Ecto neural progenitor cell (in vitro differentiated cells): ENCODE measurements around the gene TAF5L.
"Not testable (repeated sequence)": the region's sequence is repeated elsewhere in the genome, so short reads cannot be mapped to it uniquely, and the experiment has no call there.

Experiments
- DNase-seq: peaks from one replicate; pipeline ENCODE4 v3.0.0-alpha.2; 2018; ENCODE audit warnings: low spot score

Gene TAF5L

GRCh38 chr1:229603371-229604005 lies 22.4 kb downstream of the TAF5L start:
- no peak for DNase-seq

GRCh38 chr1:229600229-229600628 lies 25.7 kb downstream of the TAF5L start:
- no peak for DNase-seq

GRCh38 chr1:229599218-229599954 lies 26.5 kb downstream of the TAF5L start:
- DNase-seq, result no peak

- no peak for DNase-seq
Measured at GRCh38 chr1:229597877-229598276, 28.0 kb downstream of the TAF5L start.

- no peak for DNase-seq
Measured at GRCh38 chr1:229596925-229597699, 28.8 kb downstream of the TAF5L start.

- DNase-seq, result not testable (repeated sequence)
Measured at GRCh38 chr1:229595876-229596275, 30.0 kb downstream of the TAF5L start.

GRCh38 chr1:229594227-229595008 lies 31.5 kb downstream of the TAF5L start:
- DNase-seq, result no peak

GRCh38 chr1:229593800-229594199 lies 32.1 kb downstream of the TAF5L start:
- DNase-seq, result no peak

GRCh38 chr1:229590119-229590518 lies 35.8 kb downstream of the TAF5L start:
- DNase-seq, result no peak

GRCh38 chr1:229585338-229585737 lies 40.6 kb downstream of the TAF5L start:
- no peak for DNase-seq

- no peak for DNase-seq
Measured at GRCh38 chr1:229582715-229583114, 43.2 kb downstream of the TAF5L start.

GRCh38 chr1:229582011-229582694 lies 43.8 kb downstream of the TAF5L start:
- DNase-seq, result no peak

GRCh38 chr1:229581485-229581884 lies 44.4 kb downstream of the TAF5L start:
- no peak for DNase-seq

- peak; percentile 53 for DNase-seq
Measured at GRCh38 chr1:229579059-229579673, 46.8 kb downstream of the TAF5L start.

- DNase-seq, result no peak
Measured at GRCh38 chr1:229578168-229579058, 47.5 kb downstream of the TAF5L start.

- DNase-seq, result no peak
Measured at GRCh38 chr1:229574679-229575442, 51.1 kb downstream of the TAF5L start.

- no peak for DNase-seq
Measured at GRCh38 chr1:229572286-229572685, 53.6 kb downstream of the TAF5L start.

GRCh38 chr1:229570891-229571516 lies 54.9 kb downstream of the TAF5L start:
- DNase-seq, result no peak

- no peak for DNase-seq
Measured at GRCh38 chr1:229570305-229570704, 55.6 kb downstream of the TAF5L start.
